Daoy (cell line): ENCODE results near the gene HSD3B7. TPM values are rescaled to one million over a fixed set of nuclear protein-coding genes. Genes with fewer than 3 reads are reported as not detected.
"Not testable (repeated sequence)": the region's sequence is repeated elsewhere in the genome, so short reads cannot be mapped to it uniquely, and the experiment has no call there.

ENCODE experiments used
- DNase-seq: peaks from one replicate; pipeline ENCODE4 v3.0.0-alpha.2; 2015; ENCODE audit warnings: low read depth
- total RNA-seq: library from RNA; depleted of rRNA; stranded (reverse); fragments of >200 nt; shearing (Covaris generic); gene quantifications from 2 replicates; pipeline ENCODE4 v1.2.3, GENCODE V29; 2014

HSD3B7 gene
- total RNA-seq, 1 experiment from 2014 or later: 3.8 TPM

DNA sequence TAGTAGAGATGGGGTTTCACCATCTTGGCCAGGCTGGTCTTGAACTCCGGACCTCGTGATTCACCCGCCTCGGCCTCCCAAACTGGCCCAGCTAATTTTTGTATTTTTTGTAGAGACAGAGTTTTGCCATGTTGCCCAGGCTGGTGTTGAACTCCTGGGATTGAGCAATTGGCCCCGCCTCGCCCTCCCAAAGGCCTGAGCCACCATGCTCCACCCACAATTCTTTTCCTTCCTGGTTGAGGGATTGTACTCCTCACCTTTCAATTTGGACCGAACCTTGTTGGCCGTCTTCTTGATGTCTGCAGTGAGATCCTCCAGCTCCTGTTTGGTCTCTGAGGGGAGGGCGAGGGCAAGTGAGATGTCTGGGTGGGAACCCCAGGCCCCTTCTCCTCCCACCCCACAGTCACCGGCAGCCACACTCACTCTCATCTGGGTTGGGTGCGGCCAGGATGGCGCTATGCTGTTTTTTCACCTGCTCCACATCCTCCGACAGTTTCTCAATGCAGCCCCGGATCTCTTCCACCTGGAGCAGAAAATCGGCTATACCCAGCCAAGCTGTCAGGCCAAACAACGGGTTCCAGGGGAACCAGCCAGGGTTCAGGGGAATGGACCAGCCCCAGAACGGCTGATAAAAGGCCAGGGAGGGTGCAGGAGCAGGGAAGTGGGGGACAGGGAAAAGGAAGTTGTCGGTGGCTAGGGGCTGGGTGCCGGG, 15.8 kb downstream of the HSD3B7 start:
- DNase-seq: no peak

DNA sequence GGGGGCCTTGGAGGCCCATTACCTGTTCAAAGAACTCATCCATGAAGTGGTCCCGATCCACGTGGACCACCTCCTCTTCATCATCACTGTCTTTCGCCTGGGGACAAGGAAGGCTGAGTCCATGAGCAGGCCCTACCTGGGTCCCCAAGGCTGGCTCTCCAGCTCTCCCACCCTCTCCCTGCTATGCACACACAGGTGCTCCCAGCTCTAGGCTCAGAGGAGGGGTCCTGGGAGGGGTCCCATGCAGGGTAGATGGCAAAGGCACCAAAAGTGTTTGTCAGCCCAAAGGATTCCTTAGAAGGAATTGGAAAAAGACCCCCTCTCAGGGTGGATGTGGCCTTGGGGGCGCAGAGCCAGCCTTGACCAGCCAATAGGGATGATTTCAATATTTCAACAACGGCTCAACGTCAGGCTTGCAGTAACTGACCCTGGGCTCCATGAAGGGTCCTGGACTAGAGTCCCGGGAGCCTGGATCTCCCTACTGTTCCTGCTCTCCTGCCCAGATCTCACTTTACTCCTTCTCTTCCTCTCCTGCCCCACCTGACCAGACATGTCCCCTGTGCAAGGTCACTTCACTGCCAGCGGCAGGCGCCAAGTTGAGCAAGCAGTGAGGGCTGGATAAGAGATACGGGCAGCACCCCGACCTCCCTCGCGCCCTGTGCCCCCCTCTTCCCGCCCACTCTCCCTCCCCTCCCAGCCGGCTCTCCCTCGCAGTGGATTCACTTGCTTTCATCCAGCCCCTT, 16.7 kb downstream of the HSD3B7 start:
- no peak for DNase-seq

- no peak for DNase-seq
Measured at GRCh38 chr16:31002250-31002700, 17.3 kb downstream of the HSD3B7 start.

GRCh38 chr16:31002862-31003341, 17.9 kb downstream of the HSD3B7 start:
- DNase-seq: no peak

GRCh38 chr16:31003744-31004143, 18.7 kb downstream of the HSD3B7 start:
- DNase-seq: no peak

DNA sequence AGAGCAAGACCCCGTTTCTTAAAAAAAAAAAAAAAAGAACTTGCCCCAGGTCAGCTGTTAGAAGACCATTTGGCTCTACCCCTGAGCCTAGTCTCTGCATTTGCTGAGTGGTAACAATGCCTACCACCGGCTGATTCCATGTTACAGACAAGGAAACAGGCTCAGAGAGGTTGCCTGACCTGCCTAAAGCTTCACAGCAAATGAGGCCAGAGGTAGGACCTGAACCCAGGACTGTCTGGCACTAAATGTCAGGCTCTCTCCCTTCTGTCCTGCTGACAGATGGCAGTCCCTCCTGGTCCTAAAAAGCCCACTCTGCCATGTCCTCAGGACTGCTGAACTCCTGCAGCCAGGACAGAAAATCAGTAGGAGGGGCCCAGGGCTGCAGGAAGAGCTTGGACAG, 19.7 kb downstream of the HSD3B7 start:
- DNase-seq: no peak

- no peak for DNase-seq
Measured at GRCh38 chr16:31005350-31006085, 20.5 kb downstream of the HSD3B7 start.

- no peak for DNase-seq
Measured at GRCh38 chr16:31006086-31006385, 21.0 kb downstream of the HSD3B7 start.

DNA sequence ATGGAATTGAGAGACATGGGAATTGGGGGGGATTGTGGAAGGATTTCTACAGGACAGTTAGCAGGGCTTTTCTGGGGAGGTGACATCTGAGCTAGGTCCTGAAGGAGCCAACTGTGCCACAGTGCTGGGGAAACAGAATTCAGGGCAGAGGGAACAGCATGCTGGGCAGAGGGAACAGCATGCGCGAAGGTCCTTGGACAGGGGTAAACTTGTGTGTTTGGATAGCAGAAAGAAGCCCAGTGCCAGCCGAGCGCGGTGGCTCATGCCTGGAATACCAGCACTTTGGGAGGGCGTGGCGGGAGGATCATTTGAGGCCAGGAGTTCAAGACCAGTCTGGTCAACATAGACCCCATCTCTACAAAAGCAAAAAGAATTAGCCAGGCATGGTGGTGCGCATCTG, 21.6 kb downstream of the HSD3B7 start:
- DNase-seq: no peak

DNA sequence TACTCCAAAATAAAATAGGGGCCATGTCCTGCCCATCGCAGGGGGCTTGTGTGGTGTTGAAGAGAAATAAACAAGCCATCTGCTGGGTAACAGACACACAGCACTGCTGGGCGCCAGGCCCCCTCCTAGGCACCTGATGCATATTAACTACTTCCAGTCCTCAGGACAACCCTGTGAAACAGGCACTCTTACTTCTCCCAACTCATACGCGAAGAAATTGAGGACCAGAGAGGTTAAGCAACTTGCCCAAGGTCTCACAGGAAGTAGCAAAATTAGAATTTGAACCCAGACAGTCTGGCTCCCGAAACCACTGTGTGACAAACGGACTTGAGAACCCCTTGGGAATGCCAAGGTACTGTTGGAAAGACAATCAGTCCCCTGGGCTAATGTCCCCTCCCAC, 22.7 kb downstream of the HSD3B7 start:
- no peak for DNase-seq

GRCh38 chr16:31008149-31008548, 23.1 kb downstream of the HSD3B7 start:
- DNase-seq: peak; percentile 89

DNA sequence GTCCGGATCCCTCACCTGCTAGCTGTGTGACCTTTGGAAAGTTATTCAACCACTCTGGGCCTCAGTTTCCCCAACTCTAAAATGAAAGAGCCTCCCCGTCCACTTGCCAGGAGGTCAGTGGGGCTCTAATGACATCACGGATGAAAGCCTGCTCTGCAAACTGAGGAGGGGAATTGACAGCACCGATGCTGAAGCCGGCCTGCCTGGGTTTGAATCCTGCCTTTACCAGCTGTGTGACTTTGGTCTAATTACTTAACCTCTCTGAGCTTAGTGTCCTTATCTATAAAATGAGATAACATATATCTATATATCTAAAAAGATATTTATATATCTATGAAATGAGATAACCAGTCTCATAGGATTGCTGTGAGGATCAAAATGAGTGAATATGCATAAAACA, 23.5 kb downstream of the HSD3B7 start:
- no peak for DNase-seq

GRCh38 chr16:31009120-31009519, 24.1 kb downstream of the HSD3B7 start:
- DNase-seq: no peak

GRCh38 chr16:31009894-31010584, 25.0 kb downstream of the HSD3B7 start:
- DNase-seq: no peak

DNA sequence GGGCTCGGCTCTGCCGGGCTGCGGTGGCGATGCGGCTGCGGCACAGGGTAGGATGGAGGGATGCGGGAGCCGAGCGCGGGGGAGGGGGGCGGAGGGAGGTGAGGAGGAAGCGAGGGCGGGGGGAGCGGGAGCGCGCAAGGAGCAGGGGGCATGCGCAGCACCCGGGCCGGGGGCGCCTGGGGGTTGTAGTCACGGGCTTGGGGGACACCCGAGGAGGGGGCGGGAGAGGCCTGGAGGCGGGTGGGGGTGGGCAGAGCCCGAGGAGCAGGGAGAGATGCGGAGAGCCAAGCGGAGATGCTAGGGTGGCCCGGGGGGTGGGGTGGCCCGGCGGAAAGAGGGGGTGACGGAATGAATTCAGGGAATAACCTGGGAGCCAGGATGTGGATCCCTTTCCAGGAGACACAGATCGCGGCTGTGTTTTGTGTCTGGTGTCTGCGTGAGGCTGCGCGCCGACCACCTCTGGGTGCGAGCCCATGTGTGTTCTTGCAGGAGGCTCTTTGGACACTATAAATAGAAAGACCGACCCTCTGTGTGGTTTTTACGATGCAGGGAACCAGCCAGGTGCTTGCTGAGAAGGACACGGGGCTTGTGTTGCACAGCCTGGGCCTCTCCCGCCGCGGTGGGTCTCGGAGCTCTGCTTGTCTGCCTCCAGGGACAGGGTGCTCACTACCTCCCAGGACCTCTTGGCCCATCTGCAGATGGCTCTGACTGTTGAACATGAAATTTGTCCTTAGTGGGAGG, 25.7 kb downstream of the HSD3B7 start, which contains the start of gene STX1B:
Gene STX1B (minus strand): TSS at position 54 of the 741 bp plus-strand sequence. CDS start 242 bp downstream, outside the sequence.
- DNase-seq: peak; percentile 55

DNA sequence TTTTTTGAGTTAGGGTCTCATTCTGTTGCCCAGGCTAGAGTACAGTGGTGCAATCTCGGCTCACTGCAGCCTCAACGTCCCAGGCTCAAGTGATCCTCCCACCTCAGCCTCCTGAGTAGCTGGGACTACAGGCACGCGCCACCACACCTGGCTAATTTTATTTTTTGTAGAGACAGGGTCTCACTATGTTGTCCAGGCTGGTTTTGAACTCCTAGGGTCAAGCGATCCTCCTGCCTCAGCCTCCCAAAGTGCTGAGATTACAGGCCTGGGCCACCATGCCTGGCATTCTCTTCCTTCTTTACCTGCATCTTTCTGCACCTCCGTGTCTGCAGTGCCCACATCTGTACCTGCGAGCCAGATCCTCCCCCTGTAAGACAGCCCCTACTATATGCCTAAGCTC, 26.8 kb downstream of the HSD3B7 start:
- DNase-seq: not testable (repeated sequence)

- not testable (repeated sequence) for DNase-seq
Measured at GRCh38 chr16:31013292-31013691, 28.3 kb downstream of the HSD3B7 start.

DNA sequence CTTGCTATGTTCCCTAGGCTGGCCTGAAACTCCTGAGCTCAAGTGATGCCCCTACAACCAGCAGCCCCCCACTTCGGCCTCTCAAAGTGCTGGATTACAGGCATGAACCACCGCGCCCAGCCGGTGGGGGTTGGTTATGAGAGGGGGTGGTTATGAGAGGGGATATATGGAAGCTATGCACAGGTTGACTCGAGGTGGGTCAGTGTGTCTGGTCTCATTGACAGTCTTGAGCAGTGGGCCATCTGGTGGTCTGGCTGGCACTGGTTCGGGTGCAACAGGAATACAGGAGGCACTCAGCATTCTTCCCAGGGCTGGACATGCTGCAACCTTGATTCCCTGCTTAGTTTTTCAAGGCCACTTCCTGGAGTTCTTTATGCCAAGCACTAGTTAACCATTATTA, 31.0 kb downstream of the HSD3B7 start:
- no peak for DNase-seq

GRCh38 chr16:31017756-31018155, 32.7 kb downstream of the HSD3B7 start:
- DNase-seq: not testable (repeated sequence)

DNA sequence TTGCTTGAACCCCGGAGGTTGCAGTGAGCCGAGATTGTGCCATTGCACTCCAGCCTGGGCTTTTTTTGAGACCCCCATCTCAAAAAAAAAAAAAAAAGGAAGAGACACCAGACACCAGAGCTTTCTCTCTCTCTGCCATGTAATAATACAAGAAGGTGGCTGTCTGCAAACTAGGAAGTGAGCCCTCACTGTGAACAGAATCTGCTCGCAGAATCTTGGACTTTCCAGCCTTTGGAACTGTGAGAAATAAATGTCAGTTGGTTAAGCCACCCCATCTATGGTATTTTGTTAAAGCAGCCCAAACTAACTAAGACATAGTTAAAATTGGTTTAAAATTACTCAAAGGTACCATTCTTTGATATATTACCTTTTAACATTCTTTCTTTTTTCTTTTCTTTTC, 35.5 kb downstream of the HSD3B7 start:
- DNase-seq: no peak
